ENCODE results near the gene OLFM1. TPM values are rescaled to one million over a fixed set of nuclear protein-coding genes. Genes with fewer than 3 reads are reported as not detected.

Gene OLFM1
- total RNA-seq, 4 donors from 2014 or later, result 13.5 to 32.8 (median 25.6) TPM

- Histone ChIP-seq H3K4me3 (peak overlapping the region in 1 of 2 donors; percentile 60), H3K9me3 (no peaks in the 10 kb centered on the region), H3K27ac (peak overlapping the region in 2 of 4 donors; percentile 42 to 54), H3K36me3 (peaks cover 0 to 6% of the 10 kb centered on the region in 2 donors), H3K27me3 (peaks cover 45% of the 10 kb centered on the region), H3K4me1 (peaks cover 0 to 58% (median 28%) of the 10 kb centered on the region in 3 donors)
- TF ChIP-seq EP300 (IDR thresholded peaks at IDR 0.05) (no peak), CTCF (IDR thresholded peaks at IDR 0.05) (peak in 3 of 4 experiments; percentile 96 to 97 (median 96)), POLR2AphosphoS5 (IDR thresholded peaks at IDR 0.05) (peak; percentile 20), POLR2A (IDR thresholded peaks at IDR 0.05) (no peak)
- peak; percentile 67 for ATAC-seq
- 17 to 24% methylated on average over 6 to 9 of the region's 30 CpGs for WGBS, 2 donors (ENCODE audit: low coverage in 1 of 2)
Observed at GRCh38 chr9:135085830-135086546, 1.5 kb upstream of the OLFM1 start.

- no peak for ATAC-seq
- H3K4me3 ChIP-seq, result peak overlapping the region in 1 of 2 donors; percentile 60
- peaks cover 0 to 58% (median 28%) of the 10 kb centered on the region in 3 donors for H3K4me1 ChIP-seq
- TF ChIP-seq POLR2AphosphoS5 (IDR thresholded peaks at IDR 0.05) (no peak), POLR2A (IDR thresholded peaks at IDR 0.05) (no peak), EP300 (IDR thresholded peaks at IDR 0.05) (no peak), CTCF (IDR thresholded peaks at IDR 0.05) (no peak)
- no peaks in the 10 kb centered on the region for H3K9me3 ChIP-seq
- H3K27ac ChIP-seq, result peak overlapping the region in 2 of 4 donors; percentile 42 to 54
- H3K36me3 ChIP-seq, result peaks cover 0 to 12% of the 10 kb centered on the region in 2 donors
- WGBS, 2 donors (ENCODE audit: low coverage in 1 of 2), result no CpG with 5 or more reads among the region's 61 CpGs
- peaks cover 45% of the 10 kb centered on the region for H3K27me3 ChIP-seq
Observed at GRCh38 chr9:135086597-135087488, 625 bp upstream of the OLFM1 start.

DNA sequence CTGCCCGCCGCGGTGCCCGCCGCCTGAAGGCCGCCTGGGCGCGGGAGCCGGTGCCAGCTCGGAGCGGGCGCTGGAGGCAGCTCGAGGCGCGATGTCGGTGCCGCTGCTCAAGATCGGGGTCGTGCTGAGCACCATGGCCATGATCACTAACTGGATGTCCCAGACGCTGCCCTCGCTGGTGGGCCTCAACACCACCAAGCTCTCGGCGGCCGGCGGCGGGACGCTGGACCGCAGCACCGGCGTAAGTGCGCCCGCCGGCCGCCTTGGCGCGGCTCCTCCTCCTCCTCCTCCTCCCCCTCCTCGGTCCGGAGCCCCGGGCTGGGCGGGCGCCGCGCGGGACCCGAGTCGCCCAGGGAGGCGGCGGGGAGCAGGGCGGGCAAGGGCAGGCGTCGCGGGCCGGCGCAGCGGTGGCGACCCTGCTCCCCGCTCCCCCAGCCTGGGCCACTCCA, 455 bp downstream of the OLFM1 start:
- Histone ChIP-seq H3K27me3 (peaks cover 45% of the 10 kb centered on the region), H3K4me3 (peak overlapping the region; percentile 18 to 60), H3K27ac (peak overlapping the region in 2 of 4 donors; percentile 24 to 65), H3K36me3 (peaks cover 0 to 21% of the 10 kb centered on the region in 2 donors), H3K4me1 (peaks cover 0 to 58% (median 28%) of the 10 kb centered on the region in 3 donors), H3K9me3 (no peaks in the 10 kb centered on the region)
- no CpG with 5 or more reads among the region's 57 CpGs for WGBS, 2 donors (ENCODE audit: low coverage in 1 of 2)
- ATAC-seq, result peak; percentile 18
- no peak for TF ChIP-seq EP300 (IDR thresholded peaks at IDR 0.05)
- no peak for TF ChIP-seq CTCF (IDR thresholded peaks at IDR 0.05)
- TF ChIP-seq POLR2A (IDR thresholded peaks at IDR 0.05), result no peak
- TF ChIP-seq POLR2AphosphoS5 (IDR thresholded peaks at IDR 0.05), result no peak

DNA sequence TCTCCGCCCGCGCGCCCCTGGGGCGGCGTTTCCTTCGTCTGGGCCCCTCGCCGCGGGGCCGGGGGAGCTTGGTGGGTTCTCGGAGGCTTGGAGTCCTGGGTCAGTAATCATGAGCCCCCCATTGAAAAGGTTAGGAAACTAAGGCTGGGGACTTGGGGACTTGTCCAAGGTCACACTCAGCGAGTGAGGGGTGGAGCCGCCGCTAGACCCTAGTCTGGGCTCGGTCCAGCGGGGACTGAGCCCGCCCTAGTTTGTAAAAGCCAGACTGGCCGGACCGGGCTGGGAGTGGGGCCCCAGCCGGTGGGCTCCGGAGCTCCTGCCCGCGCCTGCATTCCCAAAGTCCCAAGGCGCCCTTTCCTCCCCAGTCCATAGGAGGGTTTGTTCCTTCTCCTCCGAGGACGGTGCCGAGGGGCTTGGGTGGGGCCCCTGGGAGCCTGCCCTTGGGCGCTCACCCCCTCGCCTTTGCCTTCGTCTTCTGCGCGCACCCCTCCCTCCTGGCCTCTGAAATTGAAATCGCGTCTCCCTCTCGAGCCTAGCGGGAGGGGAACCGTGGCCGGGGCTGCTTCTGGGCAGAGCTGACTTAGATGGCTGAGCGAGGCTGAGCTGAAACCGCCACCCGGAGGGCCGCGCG, 995 bp downstream of the OLFM1 start:
- peaks cover 0 to 55% (median 28%) of the 10 kb centered on the region in 3 donors for H3K4me1 ChIP-seq
- TF ChIP-seq EP300 (IDR thresholded peaks at IDR 0.05), result no peak
- no peak for TF ChIP-seq CTCF (IDR thresholded peaks at IDR 0.05)
- TF ChIP-seq POLR2AphosphoS5 (IDR thresholded peaks at IDR 0.05), result no peak
- TF ChIP-seq POLR2A (IDR thresholded peaks at IDR 0.05), result no peak
- peaks cover 40% of the 10 kb centered on the region for H3K27me3 ChIP-seq
- H3K27ac ChIP-seq, result peak overlapping the region in 2 of 4 donors; percentile 24 to 65
- no peaks in the 10 kb centered on the region for H3K9me3 ChIP-seq
- no peak for ATAC-seq
- peak overlapping the region; percentile 18 to 60 for H3K4me3 ChIP-seq
- peaks cover 0 to 21% of the 10 kb centered on the region in 2 donors for H3K36me3 ChIP-seq
- no CpG with 5 or more reads among the region's 45 CpGs for WGBS, 2 donors (ENCODE audit: low coverage in 1 of 2)
